ENCODE results near the gene HUS1B.

GRCh38 chr6:699319-699718, 42.4 kb upstream of the HUS1B start:
- TF ChIP-seq EZH2 (IDR thresholded peaks at IDR 0.05; ENCODE audit: borderline replicate concordance, low read depth, low read length, severe bottlenecking) (no peak), POLR2A (IDR thresholded peaks at IDR 0.05; ENCODE audit: low read depth, low read length) (no peak), MYC (IDR thresholded peaks at IDR 0.05; ENCODE audit: low read depth, low read length) (no peak), POLR2AphosphoS5 (IDR thresholded peaks at IDR 0.05; ENCODE audit: insufficient read depth, low read depth, low read length) (no peak), JUN (IDR thresholded peaks at IDR 0.05; ENCODE audit: borderline replicate concordance, insufficient read depth, insufficient read length, low read depth) (no peak), FOS (IDR thresholded peaks at IDR 0.05; ENCODE audit: borderline replicate concordance, insufficient read depth, low read length) (no peak), GATA2 (IDR thresholded peaks at IDR 0.05; ENCODE audit: insufficient read depth, insufficient read length, low read depth, low read length) (no peak)
- TF ChIP-seq, protein P1, sequence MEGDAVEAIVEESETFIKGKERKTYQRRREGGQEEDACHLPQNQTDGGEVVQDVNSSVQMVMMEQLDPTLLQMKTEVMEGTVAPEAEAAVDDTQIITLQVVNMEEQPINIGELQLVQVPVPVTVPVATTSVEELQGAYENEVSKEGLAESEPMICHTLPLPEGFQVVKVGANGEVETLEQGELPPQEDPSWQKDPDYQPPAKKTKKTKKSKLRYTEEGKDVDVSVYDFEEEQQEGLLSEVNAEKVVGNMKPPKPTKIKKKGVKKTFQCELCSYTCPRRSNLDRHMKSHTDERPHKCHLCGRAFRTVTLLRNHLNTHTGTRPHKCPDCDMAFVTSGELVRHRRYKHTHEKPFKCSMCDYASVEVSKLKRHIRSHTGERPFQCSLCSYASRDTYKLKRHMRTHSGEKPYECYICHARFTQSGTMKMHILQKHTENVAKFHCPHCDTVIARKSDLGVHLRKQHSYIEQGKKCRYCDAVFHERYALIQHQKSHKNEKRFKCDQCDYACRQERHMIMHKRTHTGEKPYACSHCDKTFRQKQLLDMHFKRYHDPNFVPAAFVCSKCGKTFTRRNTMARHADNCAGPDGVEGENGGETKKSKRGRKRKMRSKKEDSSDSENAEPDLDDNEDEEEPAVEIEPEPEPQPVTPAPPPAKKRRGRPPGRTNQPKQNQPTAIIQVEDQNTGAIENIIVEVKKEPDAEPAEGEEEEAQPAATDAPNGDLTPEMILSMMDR (IDR thresholded peaks at IDR 0.05; ENCODE audit: extremely low read depth in 1 of 2, insufficient read depth in 1 of 2, low read depth in 1 of 2, low read length in 2 of 2): no peak
- TF ChIP-seq, protein P2, sequence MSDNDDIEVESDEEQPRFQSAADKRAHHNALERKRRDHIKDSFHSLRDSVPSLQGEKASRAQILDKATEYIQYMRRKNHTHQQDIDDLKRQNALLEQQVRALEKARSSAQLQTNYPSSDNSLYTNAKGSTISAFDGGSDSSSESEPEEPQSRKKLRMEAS (IDR thresholded peaks at IDR 0.05; ENCODE audit: insufficient read depth, insufficient read length): no peak

Measured in endothelial cell of umbilical vein (primary cell).